ENCODE results near the gene LASP1. TPM values are rescaled to one million over a fixed set of nuclear protein-coding genes. Genes with fewer than 3 reads are reported as not detected.
A peak's percentile ranks its signal among the peaks of the same experiment; 100 is the strongest.

LASP1 gene
- polyA plus RNA-seq, 1 donor (not counting 4 experiments of a cell fraction or from before 2014, with no cell fraction given): 88.1 TPM

DNA sequence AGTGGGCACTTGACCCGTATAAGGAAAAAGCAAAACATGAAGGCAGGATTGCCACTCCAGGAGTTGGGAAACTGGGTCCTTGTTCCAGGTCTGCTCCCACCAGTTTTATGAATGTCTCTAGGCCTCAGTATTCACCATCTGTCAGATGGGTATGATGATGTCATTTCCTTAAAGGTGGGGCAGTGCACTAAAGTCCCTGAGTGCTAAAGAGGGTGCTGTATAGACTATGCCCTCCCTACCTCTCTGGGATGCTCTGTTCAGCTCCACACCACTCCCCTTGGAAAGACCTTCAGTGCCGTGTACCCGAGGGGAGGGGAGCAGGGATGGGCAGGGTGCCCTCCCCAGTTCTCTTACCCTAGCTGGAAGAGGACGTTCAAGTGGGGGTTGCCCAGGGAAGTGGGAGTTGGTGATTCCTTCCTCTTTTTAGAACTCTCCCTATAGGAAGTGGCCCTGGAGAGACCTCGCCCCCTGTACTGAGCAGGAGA, 2.2 kb downstream of the LASP1 start:
- H2AFZ ChIP-seq (ENCODE audit: control insufficient read depth, low read length): no peak overlapping the region
- no peaks in the 10 kb centered on the region for H3K27me3 ChIP-seq (ENCODE audit: control insufficient read depth, extremely low read depth, insufficient read depth, low read length)
- dilution Hi-C loops (cut with MboI; ENCODE audit: extremely low pct_ligation_motif_present, low sequenced_read_pairs): no loop called here
- FAIRE-seq (no peak), DNase-seq (ENCODE audit: low read depth, low spot score) (no peak)
- peaks cover 67% of the 10 kb centered on the region for H3K4me1 ChIP-seq (ENCODE audit: control insufficient read depth, extremely low read depth, insufficient read depth, low read length)
- H3K4me3 ChIP-seq (ENCODE audit: control insufficient read depth in 2 of 3, extremely low read depth in 1 of 3, insufficient read depth in 2 of 3, low read depth in 1 of 3, low read length in 3 of 3): peak overlapping the region; percentile 82 to 87 (median 84)
- peaks cover 68% of the 10 kb centered on the region for H3K79me2 ChIP-seq (ENCODE audit: control insufficient read depth, insufficient read depth, low read length)
- TF ChIP-seq, protein P1, sequence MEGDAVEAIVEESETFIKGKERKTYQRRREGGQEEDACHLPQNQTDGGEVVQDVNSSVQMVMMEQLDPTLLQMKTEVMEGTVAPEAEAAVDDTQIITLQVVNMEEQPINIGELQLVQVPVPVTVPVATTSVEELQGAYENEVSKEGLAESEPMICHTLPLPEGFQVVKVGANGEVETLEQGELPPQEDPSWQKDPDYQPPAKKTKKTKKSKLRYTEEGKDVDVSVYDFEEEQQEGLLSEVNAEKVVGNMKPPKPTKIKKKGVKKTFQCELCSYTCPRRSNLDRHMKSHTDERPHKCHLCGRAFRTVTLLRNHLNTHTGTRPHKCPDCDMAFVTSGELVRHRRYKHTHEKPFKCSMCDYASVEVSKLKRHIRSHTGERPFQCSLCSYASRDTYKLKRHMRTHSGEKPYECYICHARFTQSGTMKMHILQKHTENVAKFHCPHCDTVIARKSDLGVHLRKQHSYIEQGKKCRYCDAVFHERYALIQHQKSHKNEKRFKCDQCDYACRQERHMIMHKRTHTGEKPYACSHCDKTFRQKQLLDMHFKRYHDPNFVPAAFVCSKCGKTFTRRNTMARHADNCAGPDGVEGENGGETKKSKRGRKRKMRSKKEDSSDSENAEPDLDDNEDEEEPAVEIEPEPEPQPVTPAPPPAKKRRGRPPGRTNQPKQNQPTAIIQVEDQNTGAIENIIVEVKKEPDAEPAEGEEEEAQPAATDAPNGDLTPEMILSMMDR (optimal IDR thresholded peaks at IDR 0.05 in 1 of 3, IDR thresholded peaks at IDR 0.05 in 1 of 3, conservative IDR thresholded peaks at IDR 0.05 in 1 of 3; ENCODE audit: extremely low read depth in 1 of 3, insufficient read depth in 2 of 3, low read length in 3 of 3): no peak
- no peak for TF ChIP-seq EZH2 (IDR thresholded peaks at IDR 0.05; ENCODE audit: low read length)
- peaks cover 28% of the 10 kb centered on the region for H4K20me1 ChIP-seq (ENCODE audit: control insufficient read depth, extremely low read depth, insufficient read depth, low read length)
- H3K9me3 ChIP-seq (ENCODE audit: control insufficient read depth, low read depth, low read length): no peaks in the 10 kb centered on the region
- peak overlapping the region; percentile 88 for H3K9ac ChIP-seq (ENCODE audit: control insufficient read depth, extremely low read depth, insufficient read depth, low read length)
- peaks cover 14 to 21% of the 10 kb centered on the region in 2 experiments for H3K36me3 ChIP-seq (ENCODE audit: control insufficient read depth in 2 of 2, extremely low read depth in 1 of 2, insufficient read depth in 2 of 2, low read length in 2 of 2)
- peak overlapping the region; percentile 99 for H3K4me2 ChIP-seq (ENCODE audit: control insufficient read depth, extremely low read depth, insufficient read depth, low read depth, low read length)
- peaks cover 4% of the 10 kb centered on the region for H3K9me1 ChIP-seq (ENCODE audit: control insufficient read depth, extremely low read depth, insufficient read depth, low read length)
- H3K27ac ChIP-seq (ENCODE audit: control insufficient read depth, insufficient read depth, low read length): peak overlapping the region; percentile 72

DNA sequence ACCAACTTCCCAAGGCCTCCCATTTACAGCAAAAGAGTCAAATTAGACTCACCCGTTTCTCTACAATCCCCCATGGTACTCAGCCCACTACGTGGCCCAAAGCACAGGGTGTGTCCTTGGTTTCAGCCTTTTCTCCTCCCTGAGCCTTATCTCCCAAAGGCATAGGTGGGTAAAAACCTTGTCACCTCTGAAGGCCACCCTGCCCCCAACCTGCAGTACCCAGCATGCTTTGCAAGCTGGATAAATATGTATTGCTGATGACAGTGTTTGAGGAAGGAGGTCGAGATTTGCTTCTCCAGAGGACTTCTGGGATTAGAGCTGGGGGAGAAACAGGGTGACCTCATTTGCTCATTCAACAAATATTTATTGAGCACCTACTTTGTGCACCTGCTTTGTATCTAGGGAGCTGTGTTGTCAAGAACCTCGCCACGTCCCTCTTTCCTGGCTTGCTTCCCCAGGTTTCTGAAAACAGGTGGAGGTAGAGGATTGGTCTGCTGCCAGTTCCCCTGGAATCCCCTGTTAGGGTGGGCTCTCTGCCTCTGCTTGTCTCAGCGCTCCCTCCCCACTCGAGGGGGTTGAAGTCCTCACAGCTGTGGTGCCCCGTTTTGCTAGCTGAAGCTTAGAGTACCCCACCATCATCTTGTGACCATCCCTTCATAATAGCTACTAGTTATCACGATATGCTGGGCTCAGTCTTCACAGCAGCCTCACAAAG, 3.0 kb downstream of the LASP1 start:
- Histone ChIP-seq H3K9me3 (ENCODE audit: control insufficient read depth, low read depth, low read length) (no peaks in the 10 kb centered on the region), H3K4me2 (ENCODE audit: control insufficient read depth, extremely low read depth, insufficient read depth, low read depth, low read length) (peak overlapping the region; percentile 99), H3K4me1 (ENCODE audit: control insufficient read depth, extremely low read depth, insufficient read depth, low read length) (peaks cover 70% of the 10 kb centered on the region), H3K27ac (ENCODE audit: control insufficient read depth, insufficient read depth, low read length) (no peak overlapping the region), H2AFZ (ENCODE audit: control insufficient read depth, low read length) (no peak overlapping the region), H3K36me3 (ENCODE audit: control insufficient read depth in 2 of 2, extremely low read depth in 1 of 2, insufficient read depth in 2 of 2, low read length in 2 of 2) (peaks cover 19 to 21% of the 10 kb centered on the region in 2 experiments), H3K4me3 (ENCODE audit: control insufficient read depth in 2 of 3, extremely low read depth in 1 of 3, insufficient read depth in 2 of 3, low read depth in 1 of 3, low read length in 3 of 3) (peak overlapping the region in 1 of 3 experiments; percentile 5), H3K79me2 (ENCODE audit: control insufficient read depth, insufficient read depth, low read length) (peaks cover 75% of the 10 kb centered on the region), H4K20me1 (ENCODE audit: control insufficient read depth, extremely low read depth, insufficient read depth, low read length) (peaks cover 28% of the 10 kb centered on the region), H3K9me1 (ENCODE audit: control insufficient read depth, extremely low read depth, insufficient read depth, low read length) (peaks cover 5% of the 10 kb centered on the region), H3K27me3 (ENCODE audit: control insufficient read depth, extremely low read depth, insufficient read depth, low read length) (no peaks in the 10 kb centered on the region), H3K9ac (ENCODE audit: control insufficient read depth, extremely low read depth, insufficient read depth, low read length) (no peak overlapping the region)
- DNase-seq (ENCODE audit: low read depth, low spot score) (no peak), FAIRE-seq (no peak)
- TF ChIP-seq EZH2 (IDR thresholded peaks at IDR 0.05; ENCODE audit: low read length): no peak
- TF ChIP-seq, protein P1 (optimal IDR thresholded peaks at IDR 0.05 in 1 of 3, IDR thresholded peaks at IDR 0.05 in 1 of 3, conservative IDR thresholded peaks at IDR 0.05 in 1 of 3; ENCODE audit: extremely low read depth in 1 of 3, insufficient read depth in 2 of 3, low read length in 3 of 3): no peak
- dilution Hi-C loops (cut with MboI; ENCODE audit: extremely low pct_ligation_motif_present, low sequenced_read_pairs): no loop called here

Measured in keratinocyte (primary cell).